GM18526 (cell line): Measurements from ENCODE around the gene ATP11B.

Source experiments
- POLR2A ChIP-seq: IDR thresholded peaks from 3 replicates; pipeline ENCODE4 v1.6.1; 2011; ENCODE audit not compliant: insufficient read length; ENCODE audit errors: extremely low read depth

Gene ATP11B

DNA sequence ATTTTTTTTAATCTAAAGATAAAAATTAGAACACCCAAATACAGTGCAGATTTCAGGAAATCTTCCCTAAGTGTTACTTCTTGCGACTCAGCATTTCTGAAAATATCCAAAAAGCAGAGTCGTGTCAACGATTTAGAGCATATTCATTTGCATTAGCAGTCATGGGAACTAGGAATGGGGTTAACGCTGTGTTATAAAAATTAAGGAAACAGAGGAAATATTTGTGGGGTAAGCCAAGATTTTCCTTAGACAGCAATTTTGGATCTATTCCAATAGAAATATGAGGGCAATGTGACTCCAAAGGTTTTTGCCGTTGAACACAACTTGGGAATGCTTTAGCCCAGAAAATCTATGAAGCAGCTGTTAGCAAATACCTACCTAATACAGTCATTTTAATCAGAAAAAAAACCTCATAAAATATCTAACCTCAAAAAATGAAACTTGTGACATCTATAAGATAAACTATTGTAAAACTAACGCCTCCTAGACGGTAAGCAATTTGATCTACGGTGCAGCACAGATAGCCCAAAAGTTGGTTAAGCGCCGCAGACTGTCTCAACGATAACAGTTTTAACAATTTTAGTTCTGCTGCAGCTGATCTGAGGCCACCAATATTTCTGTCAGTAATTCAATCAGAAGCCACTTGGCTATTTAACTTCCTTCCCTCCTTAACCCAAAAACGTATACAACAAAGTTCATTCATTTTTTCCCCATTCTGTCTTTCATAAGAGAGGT lies 5.8 kb upstream of the ATP11B start:
- TF ChIP-seq POLR2A, result no peak

DNA sequence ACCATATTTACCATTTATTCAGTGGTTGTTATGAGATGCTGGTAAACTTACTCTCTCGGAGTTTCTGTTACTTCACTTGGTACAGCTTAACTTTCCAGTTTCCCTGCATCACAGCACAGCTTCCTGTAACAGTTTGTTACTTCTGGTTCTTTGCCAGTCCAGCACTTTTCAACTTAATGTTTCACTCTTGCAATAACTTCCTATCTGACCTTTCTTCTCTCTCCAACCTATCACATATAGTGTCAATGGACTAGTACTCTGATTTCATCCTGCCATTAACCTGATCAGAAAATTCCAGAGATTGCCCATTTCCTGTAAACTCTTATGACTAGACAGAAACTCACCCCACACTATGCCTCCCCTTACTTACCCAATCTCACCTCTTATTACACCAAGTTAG lies 3.9 kb upstream of the ATP11B start:
- no peak for TF ChIP-seq POLR2A

- TF ChIP-seq POLR2A, result no peak
Measured at GRCh38 chr3:182790612-182791011, 2.7 kb upstream of the ATP11B start.

- TF ChIP-seq POLR2A, result peak; percentile 24
Measured at GRCh38 chr3:182793663-182794454, 555 bp downstream of the ATP11B start.

GRCh38 chr3:182794455-182795388 lies 1.4 kb downstream of the ATP11B start:
- TF ChIP-seq POLR2A, result no peak

- no peak for TF ChIP-seq POLR2A
Measured at GRCh38 chr3:182795389-182795782, 2.1 kb downstream of the ATP11B start.

DNA sequence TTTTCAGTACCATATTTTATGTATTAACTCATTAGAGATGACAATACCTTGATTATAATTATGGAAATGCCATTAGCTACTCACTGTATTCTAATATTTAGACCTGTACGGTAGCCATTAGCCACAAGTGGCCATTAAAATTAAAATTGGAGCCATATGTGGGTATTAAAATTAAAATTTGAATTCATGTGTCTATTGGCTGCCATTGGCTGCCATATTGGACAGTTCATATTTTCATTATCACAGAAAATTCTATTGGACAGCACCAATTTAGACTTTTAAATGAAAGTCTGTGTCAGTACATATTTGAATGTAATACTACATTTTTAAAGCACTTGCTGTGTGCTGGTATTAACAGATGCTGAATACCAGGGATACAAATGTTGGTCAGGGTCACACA lies 3.0 kb downstream of the ATP11B start:
- TF ChIP-seq POLR2A, result no peak

- TF ChIP-seq POLR2A, result no peak
Measured at GRCh38 chr3:182797876-182798275, 4.6 kb downstream of the ATP11B start.

DNA sequence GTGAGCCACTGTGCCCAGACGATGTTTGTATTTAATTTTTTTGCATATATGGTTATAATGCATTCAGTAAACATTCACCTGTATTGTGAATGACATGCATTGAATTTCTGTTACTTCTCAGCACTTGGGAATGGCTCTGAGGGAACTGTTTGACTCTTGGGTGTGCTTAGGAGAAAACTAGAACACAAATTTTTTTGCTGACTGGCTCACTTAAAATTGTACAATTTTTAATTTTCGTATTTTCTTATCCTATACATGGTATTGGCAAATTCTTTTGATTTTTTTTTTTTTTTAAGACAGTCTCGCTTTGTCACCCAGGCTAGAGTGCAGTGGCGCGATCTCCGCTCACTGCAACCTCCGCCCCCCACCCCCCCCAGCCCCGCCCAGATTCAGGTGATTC lies 7.2 kb downstream of the ATP11B start:
- no peak for TF ChIP-seq POLR2A

DNA sequence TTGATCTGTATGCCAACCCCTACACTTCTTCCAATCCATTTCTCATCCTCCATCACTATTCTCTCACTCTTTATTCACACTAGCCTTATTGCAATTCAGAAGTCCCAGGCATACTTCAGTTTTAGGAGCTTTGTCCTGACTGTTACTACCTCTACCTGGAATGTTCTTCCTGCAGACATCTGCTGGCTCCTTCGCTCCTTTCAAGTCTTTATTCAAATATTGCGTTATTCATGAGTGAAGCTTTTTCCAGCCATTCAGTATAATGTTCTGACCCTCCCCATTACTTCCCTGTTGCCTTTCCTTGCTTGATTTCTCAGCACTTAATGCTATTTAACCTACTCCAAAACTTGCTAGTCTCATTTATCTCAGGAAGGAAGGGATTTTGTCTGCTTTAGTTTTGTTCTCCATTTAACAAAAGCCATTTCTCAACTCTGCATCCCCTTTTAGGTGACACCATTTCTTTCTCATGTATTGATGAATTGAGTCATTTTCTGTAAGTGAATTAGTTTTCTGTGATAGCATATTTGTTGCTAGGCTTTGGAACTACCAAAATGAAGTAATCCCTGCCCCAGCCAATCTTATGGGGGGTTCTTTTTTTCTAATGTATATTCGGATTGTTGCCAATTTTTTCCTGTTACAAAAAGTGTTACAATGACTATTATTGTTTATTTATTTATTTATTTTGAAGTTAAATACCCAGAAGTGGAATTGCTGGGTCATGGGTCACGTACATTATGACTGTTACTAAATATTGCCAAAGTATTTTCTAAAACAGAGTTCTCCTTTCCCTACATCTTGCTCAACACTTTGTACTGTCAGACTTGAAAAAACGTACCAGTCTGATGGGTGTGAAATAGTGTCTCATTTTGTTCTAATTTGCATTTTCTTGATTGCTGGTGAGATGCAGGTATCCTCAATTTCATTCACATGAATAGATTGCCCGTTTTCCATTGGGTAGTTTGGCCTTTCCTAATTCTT lies 9.4 kb downstream of the ATP11B start:
- no peak for TF ChIP-seq POLR2A

DNA sequence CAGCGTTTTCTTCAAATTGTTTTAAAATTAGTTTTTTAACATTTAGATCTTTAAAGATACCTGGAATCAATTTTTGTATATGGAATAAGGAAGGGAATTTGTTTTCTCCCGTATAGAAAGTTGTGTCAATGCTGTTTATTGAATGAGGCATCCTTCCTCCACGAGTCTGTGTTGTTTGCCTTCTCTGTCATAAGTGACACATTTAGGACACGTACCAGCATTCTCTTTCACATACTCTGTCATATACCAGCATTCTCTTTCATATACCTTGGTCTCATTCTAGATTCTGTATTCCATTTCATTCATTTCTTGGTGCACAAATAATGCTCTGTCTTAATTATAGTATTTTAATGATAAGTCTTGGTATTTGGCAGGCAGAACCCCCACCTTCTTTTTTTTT lies 10.3 kb downstream of the ATP11B start:
- no peak for TF ChIP-seq POLR2A

GRCh38 chr3:182807061-182807460 lies 13.8 kb downstream of the ATP11B start:
- no peak for TF ChIP-seq POLR2A

DNA sequence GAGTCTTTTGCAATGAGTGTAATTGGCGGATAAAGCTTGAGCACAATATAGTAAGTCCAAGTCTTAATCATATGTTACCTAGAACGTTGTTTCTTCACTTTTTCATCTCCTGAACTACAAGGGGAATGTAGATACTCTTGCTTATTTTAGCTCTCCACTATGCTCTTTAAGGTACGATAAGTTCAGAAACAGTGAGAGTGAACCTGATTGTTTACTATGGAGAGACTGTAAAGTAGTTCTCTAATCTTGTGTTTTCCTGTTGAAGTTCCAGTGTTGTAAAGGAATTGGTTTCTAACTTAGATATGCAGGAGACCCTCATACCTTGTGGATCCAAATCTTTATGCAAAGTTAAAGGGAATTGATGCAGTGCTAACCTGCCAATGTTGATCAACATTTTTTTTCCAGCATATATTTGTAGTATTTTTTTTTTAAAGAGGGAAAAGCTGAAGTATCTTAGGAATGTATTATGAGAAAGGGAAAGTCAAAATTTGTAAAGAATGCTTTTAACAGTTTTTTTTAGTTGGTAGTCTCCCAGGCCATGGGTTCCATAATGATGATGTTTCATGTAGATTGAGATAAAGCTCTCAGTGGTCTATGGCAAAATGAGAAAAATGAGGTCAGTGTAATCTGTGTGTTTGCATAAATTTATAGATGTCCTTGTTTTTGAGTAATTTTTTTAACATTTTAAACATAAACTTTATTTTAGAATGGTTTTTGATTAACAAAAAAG lies 14.9 kb downstream of the ATP11B start:
- TF ChIP-seq POLR2A, result no peak

DNA sequence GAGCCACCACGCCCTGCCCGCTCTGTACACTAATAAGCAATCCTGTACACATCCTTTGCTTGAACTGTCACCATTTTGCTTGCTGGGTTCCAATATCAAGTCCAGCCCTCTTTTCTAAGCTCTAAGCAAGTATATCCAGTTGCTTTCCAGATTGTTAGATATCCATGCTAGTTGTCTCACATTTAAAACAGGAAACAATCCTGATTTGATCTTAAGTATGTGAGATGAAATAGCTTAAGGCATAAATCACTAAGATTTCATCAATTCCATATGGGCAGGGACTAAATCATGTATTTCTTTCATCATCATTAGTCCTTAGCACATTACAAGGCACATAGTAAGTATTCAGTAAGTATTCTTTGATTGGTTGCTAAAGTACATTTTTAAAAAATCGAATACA lies 16.2 kb downstream of the ATP11B start:
- TF ChIP-seq POLR2A, result no peak
